GM12878 (cell line): Measurements from ENCODE around the gene FCGR3A.

ENCODE experiments used
- CEBPB ChIP-seq, 2 experiments: fragments of 150-350 bp in 1 of 2; IDR thresholded peaks; 2 replicates each; pipeline ENCODE4 v1.6.1; 2012 to 2014; ENCODE audit warnings: low read depth in 2 of 2, low read length in 2 of 2, borderline replicate concordance in 1 of 2, inconsistent platforms in 1 of 2
- CREM ChIP-seq: IDR thresholded peaks from 2 replicates; pipeline ENCODE4 v1.6.1; 2014; ENCODE audit warnings: antibody characterized with exemption, low read depth
- EP300 ChIP-seq, 2 experiments: fragments of 150-350 bp in 1 of 2; IDR thresholded peaks; 2 replicates each; pipeline ENCODE4 v1.6.1; 2011 to 2012; ENCODE audit warnings: low read depth in 2 of 2, low read length in 2 of 2, borderline replicate concordance in 1 of 2, improper control_type of control experiment in 1 of 2, inconsistent platforms in 1 of 2; ENCODE audit not compliant: control insufficient read depth in 1 of 2
- IKZF1 ChIP-seq: fragments of 450-650 bp; conservative IDR thresholded peaks from 2 replicates; pipeline ENCODE4 v1.6.1; 2017; ENCODE audit warnings: antibody characterized with exemption, mild to moderate bottlenecking
- REST ChIP-seq: IDR thresholded peaks from 2 replicates; pipeline ENCODE4 v1.6.1; 2012; ENCODE audit warnings: mild to moderate bottlenecking, low read depth, low read length
- TBL1XR1 ChIP-seq: IDR thresholded peaks from 2 replicates; pipeline ENCODE4 v1.6.1; 2012; ENCODE audit warnings: low read depth, low read length, improper control_type of control experiment
- TF ChIP-seq, protein P1 (sequence below), 3 experiments: IDR thresholded peaks in 2 of 3; conservative IDR thresholded peaks in 1 of 3; 2 replicates each; pipeline ENCODE4 v1.5.1; 2011; ENCODE audit warnings: low read depth in 3 of 3, low read length in 3 of 3, mild to moderate bottlenecking in 3 of 3, control low read depth in 2 of 3, moderate library complexity in 2 of 3, inconsistent platforms in 1 of 3, mixed read lengths in 1 of 3; ENCODE audit not compliant: control insufficient read depth in 2 of 3, insufficient read depth in 1 of 3; ENCODE audit errors: extremely low read depth in 1 of 3
- TF ChIP-seq, protein P2 (sequence below): IDR thresholded peaks from 2 replicates; pipeline ENCODE4 v1.6.1; 2012; ENCODE audit warnings: improper control_type of control experiment, low read depth, low read length; ENCODE audit not compliant: insufficient replicate concordance

GRCh38 chr1:161503394-161503748 lies 46.2 kb downstream of the FCGR3A start:
- no peak for TF ChIP-seq CEBPB (IDR thresholded peaks at IDR 0.05; ENCODE audit: borderline replicate concordance in 1 of 2, low read depth in 2 of 2, low read length in 2 of 2)
- TF ChIP-seq REST, result no peak
- TF ChIP-seq CREM, result no peak
- no peak for TF ChIP-seq TBL1XR1
- TF ChIP-seq, protein P1, sequence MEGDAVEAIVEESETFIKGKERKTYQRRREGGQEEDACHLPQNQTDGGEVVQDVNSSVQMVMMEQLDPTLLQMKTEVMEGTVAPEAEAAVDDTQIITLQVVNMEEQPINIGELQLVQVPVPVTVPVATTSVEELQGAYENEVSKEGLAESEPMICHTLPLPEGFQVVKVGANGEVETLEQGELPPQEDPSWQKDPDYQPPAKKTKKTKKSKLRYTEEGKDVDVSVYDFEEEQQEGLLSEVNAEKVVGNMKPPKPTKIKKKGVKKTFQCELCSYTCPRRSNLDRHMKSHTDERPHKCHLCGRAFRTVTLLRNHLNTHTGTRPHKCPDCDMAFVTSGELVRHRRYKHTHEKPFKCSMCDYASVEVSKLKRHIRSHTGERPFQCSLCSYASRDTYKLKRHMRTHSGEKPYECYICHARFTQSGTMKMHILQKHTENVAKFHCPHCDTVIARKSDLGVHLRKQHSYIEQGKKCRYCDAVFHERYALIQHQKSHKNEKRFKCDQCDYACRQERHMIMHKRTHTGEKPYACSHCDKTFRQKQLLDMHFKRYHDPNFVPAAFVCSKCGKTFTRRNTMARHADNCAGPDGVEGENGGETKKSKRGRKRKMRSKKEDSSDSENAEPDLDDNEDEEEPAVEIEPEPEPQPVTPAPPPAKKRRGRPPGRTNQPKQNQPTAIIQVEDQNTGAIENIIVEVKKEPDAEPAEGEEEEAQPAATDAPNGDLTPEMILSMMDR (IDR thresholded peaks at IDR 0.05 in 2 of 3, conservative IDR thresholded peaks at IDR 0.05 in 1 of 3; ENCODE audit: control insufficient read depth in 2 of 3, extremely low read depth in 1 of 3, insufficient read depth in 1 of 3, low read depth in 3 of 3, low read length in 3 of 3), result no peak
- TF ChIP-seq, protein P2, sequence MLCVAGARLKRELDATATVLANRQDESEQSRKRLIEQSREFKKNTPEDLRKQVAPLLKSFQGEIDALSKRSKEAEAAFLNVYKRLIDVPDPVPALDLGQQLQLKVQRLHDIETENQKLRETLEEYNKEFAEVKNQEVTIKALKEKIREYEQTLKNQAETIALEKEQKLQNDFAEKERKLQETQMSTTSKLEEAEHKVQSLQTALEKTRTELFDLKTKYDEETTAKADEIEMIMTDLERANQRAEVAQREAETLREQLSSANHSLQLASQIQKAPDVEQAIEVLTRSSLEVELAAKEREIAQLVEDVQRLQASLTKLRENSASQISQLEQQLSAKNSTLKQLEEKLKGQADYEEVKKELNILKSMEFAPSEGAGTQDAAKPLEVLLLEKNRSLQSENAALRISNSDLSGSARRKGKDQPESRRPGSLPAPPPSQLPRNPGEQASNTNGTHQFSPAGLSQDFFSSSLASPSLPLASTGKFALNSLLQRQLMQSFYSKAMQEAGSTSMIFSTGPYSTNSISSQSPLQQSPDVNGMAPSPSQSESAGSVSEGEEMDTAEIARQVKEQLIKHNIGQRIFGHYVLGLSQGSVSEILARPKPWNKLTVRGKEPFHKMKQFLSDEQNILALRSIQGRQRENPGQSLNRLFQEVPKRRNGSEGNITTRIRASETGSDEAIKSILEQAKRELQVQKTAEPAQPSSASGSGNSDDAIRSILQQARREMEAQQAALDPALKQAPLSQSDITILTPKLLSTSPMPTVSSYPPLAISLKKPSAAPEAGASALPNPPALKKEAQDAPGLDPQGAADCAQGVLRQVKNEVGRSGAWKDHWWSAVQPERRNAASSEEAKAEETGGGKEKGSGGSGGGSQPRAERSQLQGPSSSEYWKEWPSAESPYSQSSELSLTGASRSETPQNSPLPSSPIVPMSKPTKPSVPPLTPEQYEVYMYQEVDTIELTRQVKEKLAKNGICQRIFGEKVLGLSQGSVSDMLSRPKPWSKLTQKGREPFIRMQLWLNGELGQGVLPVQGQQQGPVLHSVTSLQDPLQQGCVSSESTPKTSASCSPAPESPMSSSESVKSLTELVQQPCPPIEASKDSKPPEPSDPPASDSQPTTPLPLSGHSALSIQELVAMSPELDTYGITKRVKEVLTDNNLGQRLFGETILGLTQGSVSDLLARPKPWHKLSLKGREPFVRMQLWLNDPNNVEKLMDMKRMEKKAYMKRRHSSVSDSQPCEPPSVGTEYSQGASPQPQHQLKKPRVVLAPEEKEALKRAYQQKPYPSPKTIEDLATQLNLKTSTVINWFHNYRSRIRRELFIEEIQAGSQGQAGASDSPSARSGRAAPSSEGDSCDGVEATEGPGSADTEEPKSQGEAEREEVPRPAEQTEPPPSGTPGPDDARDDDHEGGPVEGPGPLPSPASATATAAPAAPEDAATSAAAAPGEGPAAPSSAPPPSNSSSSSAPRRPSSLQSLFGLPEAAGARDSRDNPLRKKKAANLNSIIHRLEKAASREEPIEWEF, result no peak
- TF ChIP-seq EP300 (IDR thresholded peaks at IDR 0.05; ENCODE audit: borderline replicate concordance in 1 of 2, control insufficient read depth in 1 of 2, low read depth in 2 of 2, low read length in 2 of 2), result no peak
- no peak for TF ChIP-seq IKZF1
